GM19193 (cell line): ENCODE results near the gene RINT1.

Experiments
- POLR2A ChIP-seq: IDR thresholded peaks from 4 replicates; pipeline ENCODE4 v1.6.1; 2011; ENCODE audit not compliant: insufficient read depth, insufficient read length; ENCODE audit errors: extremely low read depth

RINT1 gene

GRCh38 chr7:105613611-105614330 lies 81.8 kb downstream of the RINT1 start:
- no peak for TF ChIP-seq POLR2A

DNA sequence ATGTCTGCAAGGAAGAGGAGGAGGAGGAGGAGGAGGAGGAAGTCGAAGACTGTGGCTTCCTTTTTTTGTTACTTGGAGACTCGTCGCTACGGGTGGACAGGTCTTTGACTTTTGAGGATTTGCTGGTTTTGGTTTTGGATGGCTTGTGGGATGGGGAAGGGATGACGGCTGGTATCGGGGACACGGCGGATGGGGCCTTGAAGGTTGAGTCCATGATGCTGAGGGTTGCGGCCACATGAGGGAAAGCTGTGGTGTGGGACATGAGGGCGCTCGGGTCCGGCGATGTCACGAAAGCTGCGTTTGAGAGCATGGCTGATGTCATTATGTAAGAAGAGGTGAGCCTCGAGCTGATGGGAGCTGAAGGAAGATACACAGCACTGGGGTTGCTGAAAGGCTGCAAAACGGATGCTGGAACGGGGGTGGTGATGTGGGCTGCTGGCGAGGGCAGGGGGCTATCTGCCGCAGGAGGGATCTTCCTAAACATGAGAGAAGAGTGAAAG lies 82.4 kb downstream of the RINT1 start:
- TF ChIP-seq POLR2A: no peak
